NCI-H2081 treated with DMSO at 0.1 percent for 48 hours (cell line): Measurements from ENCODE around the gene LIPM.

ENCODE experiments used
- DNase-seq: peaks from one replicate; lab custom pipeline; 2025; lab: John Stamatoyannopoulos, UW

LIPM gene

DNA sequence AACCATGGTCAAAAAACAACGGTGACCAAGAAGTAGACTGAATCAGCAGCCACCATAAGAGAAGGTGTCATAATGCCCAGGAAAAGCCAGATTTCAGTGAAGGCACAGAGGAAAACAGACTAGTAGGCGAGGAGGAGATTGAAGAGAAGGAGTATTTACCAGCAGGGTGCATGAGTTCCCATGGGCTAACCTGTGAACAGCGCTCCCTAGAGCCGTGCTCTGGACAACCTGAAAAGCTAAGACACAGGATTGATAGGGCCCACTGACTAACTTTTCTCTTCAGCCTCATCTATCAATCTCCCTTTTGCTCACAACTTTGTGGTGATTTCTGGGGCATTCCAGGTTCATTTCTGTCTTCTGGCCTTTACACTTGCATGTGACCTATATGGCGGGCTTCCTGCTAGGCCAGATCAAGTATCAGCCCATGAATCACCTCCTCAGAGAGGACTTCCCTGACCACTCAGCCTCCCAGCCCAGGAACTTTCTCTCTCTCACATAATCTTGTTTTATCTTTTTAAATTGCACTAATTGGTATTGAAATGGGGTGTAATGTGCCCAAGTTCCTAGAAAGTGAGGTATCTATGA, 36.3 kb downstream of the LIPM start:
- DNase-seq: no peak

DNA sequence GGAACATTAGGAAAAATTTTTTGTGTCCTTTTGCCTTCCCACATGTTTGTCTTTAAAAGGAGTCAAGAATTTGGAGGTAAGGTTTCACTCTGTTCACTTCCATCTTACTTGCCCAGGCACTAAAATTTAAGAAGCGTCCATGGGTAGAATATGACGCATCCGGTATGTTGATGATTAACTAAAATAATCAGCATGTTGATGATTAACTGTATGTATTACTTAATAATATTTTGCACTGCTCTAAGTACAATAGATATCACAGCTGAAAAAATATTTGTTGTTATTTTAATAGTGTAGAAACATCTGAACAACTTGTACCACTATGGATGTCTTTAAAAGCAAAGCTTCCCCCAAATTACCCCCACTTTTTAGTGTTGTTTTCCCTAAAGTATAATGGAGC, 37.6 kb downstream of the LIPM start:
- no peak for DNase-seq

DNA sequence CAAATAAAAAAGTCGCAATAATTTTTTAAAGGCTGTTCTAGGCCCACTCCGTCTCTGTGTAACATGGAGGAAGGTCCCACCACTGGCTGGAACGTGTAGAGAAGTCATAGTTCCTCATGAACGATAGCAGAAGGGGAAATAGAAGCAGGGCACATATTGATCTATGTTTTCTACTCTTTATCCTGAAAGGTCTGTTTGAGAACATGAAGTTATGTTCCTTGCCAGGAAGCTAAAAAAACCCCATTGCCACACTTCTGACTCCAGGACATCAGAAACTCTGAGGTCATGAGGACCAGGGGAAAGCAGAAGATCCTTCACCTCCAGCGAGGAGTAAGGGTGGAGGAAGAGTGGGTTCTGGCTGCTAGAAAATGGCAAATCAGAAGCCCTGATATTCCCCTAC, 38.4 kb downstream of the LIPM start:
- DNase-seq: no peak

DNA sequence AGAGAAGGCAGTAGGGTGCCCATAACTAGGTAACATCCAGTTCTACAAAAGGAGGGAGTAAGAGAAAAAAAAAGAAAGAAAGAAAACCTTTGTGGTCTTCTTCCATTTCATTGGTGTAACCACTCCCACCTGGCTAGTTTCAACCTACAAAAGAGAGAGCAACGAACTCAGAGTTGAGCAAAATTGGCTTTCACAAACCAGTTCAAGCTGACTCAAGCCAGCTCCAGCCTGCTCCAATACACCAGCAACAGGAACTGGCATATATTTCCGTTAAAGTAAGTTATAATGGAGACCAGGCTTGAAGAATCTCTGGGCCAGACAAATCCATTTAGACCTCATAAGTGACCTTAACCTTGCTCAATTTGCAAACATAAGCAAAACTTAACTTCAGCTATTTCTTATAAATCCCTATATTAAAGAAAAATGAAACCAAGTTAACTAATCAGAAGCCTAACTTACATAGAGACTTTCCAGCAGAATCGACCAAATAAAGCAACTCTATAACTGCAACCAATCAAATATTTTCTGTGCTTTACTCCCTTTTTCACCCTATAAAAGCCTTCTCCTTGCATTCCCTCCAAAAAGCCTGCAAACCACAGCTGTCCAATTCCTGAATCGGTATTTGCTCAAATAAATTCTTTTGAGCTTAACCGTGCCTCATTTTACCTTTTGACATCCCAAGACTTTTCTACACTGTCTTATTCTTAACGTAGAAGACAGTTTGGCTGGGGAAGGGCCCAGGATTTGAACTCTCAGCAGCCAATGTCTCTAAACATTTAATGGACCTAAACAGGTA, 39.0 kb downstream of the LIPM start:
- no peak for DNase-seq

- no peak for DNase-seq
These were observed 40.6 kb downstream of the LIPM start for GRCh38 chr10:88843171-88843570.

- DNase-seq: no peak
These were observed 46.0 kb downstream of the LIPM start for GRCh38 chr10:88848499-88848898.

DNA sequence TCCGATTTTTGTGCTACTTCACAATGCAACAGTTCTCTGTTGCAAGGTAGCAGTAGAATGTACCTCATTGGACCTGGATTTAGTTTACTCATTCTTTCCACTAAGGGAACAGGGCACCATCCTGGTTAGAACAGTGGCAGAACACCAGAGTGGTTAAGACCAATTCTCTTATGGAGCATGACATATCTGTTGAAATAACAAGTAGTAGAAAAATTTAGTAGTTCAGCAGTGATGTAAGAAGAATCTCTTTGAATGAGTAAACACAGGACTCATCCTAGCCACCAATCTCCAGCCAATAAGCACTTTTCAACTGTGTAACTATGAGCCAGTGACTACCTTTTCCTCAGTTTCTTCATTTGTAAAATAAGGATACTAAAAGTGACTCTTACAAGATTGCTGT, 46.7 kb downstream of the LIPM start:
- no peak for DNase-seq

GRCh38 chr10:88850712-88851111, 48.2 kb downstream of the LIPM start:
- DNase-seq: no peak

GRCh38 chr10:88851706-88852105, 49.2 kb downstream of the LIPM start, which contains the start of gene ANKRD22:
TSS of gene ANKRD22 (minus strand) at chr10:88851844. CDS start at chr10:88851607, 237 bp downstream.
- DNase-seq: no peak

DNA sequence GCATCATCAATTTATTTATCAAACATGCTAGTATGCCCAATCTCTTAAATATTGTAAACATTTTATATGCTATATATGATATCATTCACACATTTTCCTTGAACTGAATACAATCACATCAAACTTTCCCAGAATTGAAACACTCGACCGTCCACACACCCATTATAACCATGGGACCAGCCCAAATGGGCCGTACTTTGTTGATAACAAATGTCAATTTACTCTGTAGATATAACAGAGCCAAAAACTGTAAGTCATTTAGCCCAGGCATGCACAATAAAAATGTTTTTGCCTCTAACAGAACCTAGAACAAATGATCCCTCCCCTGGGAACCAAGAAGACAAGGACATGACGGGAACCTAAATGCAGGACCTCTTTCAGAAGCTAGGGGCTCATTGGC, 49.8 kb downstream of the LIPM start:
- DNase-seq: no peak

DNA sequence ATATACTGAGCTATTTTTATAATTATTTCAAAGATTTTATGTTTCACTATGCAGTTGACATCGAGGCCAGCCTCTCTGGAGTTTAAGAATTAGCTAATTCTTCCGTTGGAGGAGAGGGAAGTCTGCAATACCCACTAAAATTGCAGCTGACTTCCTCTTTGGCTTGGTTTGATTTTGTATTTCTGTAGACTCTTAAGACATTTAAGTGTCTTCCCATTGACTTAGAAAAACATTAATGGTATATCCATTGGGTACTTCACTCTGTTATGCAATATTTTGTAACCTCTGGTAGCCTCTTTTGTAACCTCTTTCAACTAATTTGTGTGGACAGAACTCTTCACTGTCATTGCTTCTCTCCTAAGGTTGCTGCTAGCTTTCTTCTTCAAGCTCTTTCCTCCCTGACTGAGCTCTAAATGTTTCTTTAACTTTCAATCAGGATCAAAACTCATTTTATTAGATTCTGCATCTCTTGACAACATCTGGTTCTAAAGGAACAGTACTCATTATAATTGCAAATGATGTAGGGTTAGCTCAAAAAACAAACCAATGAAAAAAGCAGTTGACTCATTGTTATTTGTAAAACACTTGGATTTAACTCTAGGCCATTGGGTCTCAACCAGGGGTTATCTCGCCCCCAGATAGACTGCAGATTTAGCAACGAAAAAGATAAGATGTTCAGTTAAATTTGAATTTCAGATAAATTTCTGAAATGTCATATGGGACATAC, 50.8 kb downstream of the LIPM start:
- DNase-seq: no peak

GRCh38 chr10:88854684-88855083, 52.2 kb downstream of the LIPM start:
- no peak for DNase-seq

DNA sequence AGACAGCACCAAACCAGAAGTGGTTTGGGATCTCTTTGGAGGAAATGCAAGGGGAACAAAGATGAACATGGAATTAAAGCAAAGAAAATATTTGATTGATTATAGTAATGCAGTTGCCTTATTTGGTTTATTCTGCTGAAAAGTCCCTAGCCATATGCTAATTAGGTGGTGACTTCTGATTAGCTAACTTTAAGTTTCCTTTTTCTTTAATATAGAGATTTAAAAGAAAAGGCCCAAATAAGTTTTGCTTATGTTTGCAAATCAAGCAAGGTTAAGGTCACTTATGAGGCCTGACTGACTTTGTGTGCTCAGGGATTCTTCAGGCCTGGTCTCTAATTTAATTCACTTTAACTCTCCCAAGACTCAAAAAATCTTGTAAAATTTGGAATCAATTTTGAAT, 55.3 kb downstream of the LIPM start:
- no peak for DNase-seq

- no peak for DNase-seq
These were observed 56.0 kb downstream of the LIPM start for GRCh38 chr10:88858491-88858890.

DNA sequence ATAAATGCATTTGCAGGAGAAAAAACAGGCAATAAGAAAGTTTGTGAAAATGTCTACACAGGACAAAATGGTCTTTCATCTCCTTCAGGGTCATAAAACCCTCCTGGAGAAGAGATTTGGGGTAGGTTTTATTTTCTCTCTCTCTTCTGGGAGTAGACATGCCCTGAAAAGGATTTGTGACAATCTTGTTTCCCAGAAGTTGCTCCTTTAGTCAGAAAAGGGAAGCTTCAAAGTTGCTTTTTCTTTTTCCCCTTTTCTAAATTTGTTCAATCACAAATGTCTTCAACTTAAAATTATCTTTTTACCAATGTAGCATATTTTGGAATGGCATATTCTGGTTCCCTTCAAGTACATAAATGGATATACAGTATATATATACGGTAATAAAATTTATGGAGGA, 58.5 kb downstream of the LIPM start:
- no peak for DNase-seq

DNA sequence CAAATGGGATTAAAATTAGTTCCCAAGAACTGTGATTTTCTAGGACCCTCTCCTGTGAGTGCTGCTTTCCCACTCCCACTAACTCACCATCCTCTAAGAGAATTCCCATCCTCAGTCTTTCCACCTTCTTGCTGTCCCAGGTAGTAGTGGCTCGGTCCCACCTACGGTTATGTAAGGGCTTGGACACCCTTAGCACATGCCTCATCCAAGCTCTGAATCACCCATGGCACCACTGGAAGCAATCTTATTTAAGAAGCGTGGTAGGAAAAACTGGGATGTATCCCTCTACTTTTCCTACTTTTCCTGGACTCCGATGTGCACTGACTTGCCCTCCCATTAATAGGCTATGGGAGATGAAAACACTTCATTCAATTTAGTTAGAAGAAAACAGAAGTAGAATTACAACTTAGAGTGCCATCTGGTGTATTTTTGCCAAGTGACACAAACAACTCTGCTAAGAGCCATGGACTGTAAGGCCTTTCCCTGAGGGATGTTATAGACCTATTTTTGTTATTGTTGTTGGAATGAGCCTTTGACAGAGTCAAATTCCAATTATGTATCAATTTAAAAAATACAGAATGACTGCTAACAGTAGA, 62.8 kb downstream of the LIPM start:
- no peak for DNase-seq

DNA sequence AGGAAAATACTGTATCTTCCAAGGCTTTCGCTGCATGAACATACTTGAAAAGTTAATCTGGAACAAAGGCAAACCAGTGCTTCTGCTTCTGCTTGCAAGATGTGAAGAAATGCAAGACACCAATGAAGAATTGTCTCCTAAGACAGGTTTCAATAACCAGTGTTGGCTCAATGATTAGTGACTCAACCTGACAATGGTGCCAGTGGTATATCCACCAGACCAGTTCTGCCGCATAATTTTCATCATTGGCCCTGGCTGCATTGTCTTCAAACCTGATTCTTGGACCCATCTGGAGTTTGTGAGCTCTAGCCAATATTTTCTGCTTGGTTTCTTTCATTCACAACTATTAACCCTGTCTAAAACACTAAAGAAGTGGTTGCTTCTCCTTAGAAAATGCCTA, 63.9 kb downstream of the LIPM start:
- DNase-seq: no peak

- no peak for DNase-seq
These were observed 67.6 kb downstream of the LIPM start for GRCh38 chr10:88870089-88870488.
